Measurements from ENCODE around the gene PKP3. TPM values are rescaled to one million over a fixed set of nuclear protein-coding genes. Genes with fewer than 3 reads are reported as not detected.

PKP3 gene
- total RNA-seq, 1 donor from 2014 or later: 117 TPM

GRCh38 chr11:443542-444199, 49.7 kb downstream of the PKP3 start:
- intact Hi-C loops (cut with DNase I): loop anchor here (10.0 kb wide), 1 partner anchor 189 kb away; no protein-coding TSS in a partner anchor
- Histone ChIP-seq H3K27me3 (peaks cover 5% of the 10 kb centered on the region), H3K4me3 (no peak overlapping the region), H3K4me1 (peaks cover 22% of the 10 kb centered on the region), H3K9me3 (no peaks in the 10 kb centered on the region), H3K27ac (no peak overlapping the region), H3K36me3 (no peaks in the 10 kb centered on the region)
- TF ChIP-seq POLR2AphosphoS5 (IDR thresholded peaks at IDR 0.05; ENCODE audit: insufficient read depth in 1 of 2, low read depth in 1 of 2) (no peak), POLR2A (IDR thresholded peaks at IDR 0.05) (no peak), CTCF (IDR thresholded peaks at IDR 0.05) (no peak)
- no peak for DNase-seq (ENCODE audit: extremely low spot score in 2 of 2)

- no peak overlapping the region for H3K27ac ChIP-seq
- H3K36me3 ChIP-seq: no peaks in the 10 kb centered on the region
- intact Hi-C loops (cut with DNase I): loop anchor here (10.0 kb wide), 1 partner anchor 190 kb away; no protein-coding TSS in a partner anchor
- H3K4me1 ChIP-seq: peaks cover 31% of the 10 kb centered on the region
- no peaks in the 10 kb centered on the region for H3K9me3 ChIP-seq
- no peak overlapping the region for H3K4me3 ChIP-seq
- TF ChIP-seq POLR2A (IDR thresholded peaks at IDR 0.05) (no peak), CTCF (IDR thresholded peaks at IDR 0.05) (no peak), POLR2AphosphoS5 (IDR thresholded peaks at IDR 0.05; ENCODE audit: insufficient read depth in 1 of 2, low read depth in 1 of 2) (no peak)
- DNase-seq (ENCODE audit: extremely low spot score in 2 of 2): no peak
- peaks cover 5% of the 10 kb centered on the region for H3K27me3 ChIP-seq
Measured at GRCh38 chr11:444396-445144, 50.6 kb downstream of the PKP3 start.

- Histone ChIP-seq H3K36me3 (no peaks in the 10 kb centered on the region), H3K27ac (no peak overlapping the region), H3K9me3 (no peaks in the 10 kb centered on the region), H3K4me1 (peaks cover 38% of the 10 kb centered on the region), H3K27me3 (peaks cover 5% of the 10 kb centered on the region), H3K4me3 (no peak overlapping the region)
- intact Hi-C loops (cut with DNase I): loop anchor here (10.0 kb wide), 1 partner anchor 191 kb away; no protein-coding TSS in a partner anchor
- no peak for DNase-seq (ENCODE audit: extremely low spot score in 2 of 2)
- TF ChIP-seq POLR2A (IDR thresholded peaks at IDR 0.05): no peak
- TF ChIP-seq POLR2AphosphoS5 (IDR thresholded peaks at IDR 0.05; ENCODE audit: insufficient read depth in 1 of 2, low read depth in 1 of 2): no peak
- no peak for TF ChIP-seq CTCF (IDR thresholded peaks at IDR 0.05)
Measured at GRCh38 chr11:445765-446588, 52.0 kb downstream of the PKP3 start.

- Histone ChIP-seq H3K9me3 (no peaks in the 10 kb centered on the region), H3K27ac (no peak overlapping the region), H3K36me3 (no peaks in the 10 kb centered on the region), H3K4me1 (peaks cover 39% of the 10 kb centered on the region), H3K27me3 (peaks cover 2% of the 10 kb centered on the region), H3K4me3 (no peak overlapping the region)
- intact Hi-C loops (cut with DNase I): loop anchor here (10.0 kb wide), 1 partner anchor 192 kb away; no protein-coding TSS in a partner anchor
- TF ChIP-seq POLR2A (IDR thresholded peaks at IDR 0.05) (no peak), CTCF (IDR thresholded peaks at IDR 0.05) (no peak), POLR2AphosphoS5 (IDR thresholded peaks at IDR 0.05; ENCODE audit: insufficient read depth in 1 of 2, low read depth in 1 of 2) (no peak)
- DNase-seq (ENCODE audit: extremely low spot score in 2 of 2): no peak
Measured at GRCh38 chr11:446891-447290, 52.9 kb downstream of the PKP3 start.

Measured in vagina (tissue), 2 donors.